Measurements from ENCODE around the gene EXOSC5.
"Not testable (repeated sequence)": the region's sequence is repeated elsewhere in the genome, so short reads cannot be mapped to it uniquely, and the experiment has no call there.

EXOSC5 gene

DNA sequence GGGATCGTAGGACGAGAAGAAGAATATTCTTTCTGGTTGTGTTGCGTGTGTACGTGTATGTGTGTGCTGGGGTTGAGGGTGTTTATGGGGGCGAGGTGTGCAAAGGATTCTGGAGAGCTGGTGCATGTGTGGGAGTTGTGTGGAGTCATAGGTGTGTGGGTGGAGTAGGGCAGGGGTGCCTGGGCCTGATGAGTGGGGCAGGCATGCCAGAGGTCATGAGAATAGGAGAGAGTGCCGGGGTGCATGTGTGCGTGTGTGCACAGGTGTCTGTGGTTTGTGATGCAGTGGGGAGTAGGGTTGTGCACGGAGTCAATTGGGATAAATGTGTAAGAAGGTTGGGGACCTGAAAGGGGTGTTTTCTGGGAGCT, 20.2 kb downstream of the EXOSC5 start:
- Histone ChIP-seq H3K4me3 (peak overlapping the region; percentile 87), H3K27ac (peak overlapping the region; percentile 57 to 87)
- TF ChIP-seq, protein P1, sequence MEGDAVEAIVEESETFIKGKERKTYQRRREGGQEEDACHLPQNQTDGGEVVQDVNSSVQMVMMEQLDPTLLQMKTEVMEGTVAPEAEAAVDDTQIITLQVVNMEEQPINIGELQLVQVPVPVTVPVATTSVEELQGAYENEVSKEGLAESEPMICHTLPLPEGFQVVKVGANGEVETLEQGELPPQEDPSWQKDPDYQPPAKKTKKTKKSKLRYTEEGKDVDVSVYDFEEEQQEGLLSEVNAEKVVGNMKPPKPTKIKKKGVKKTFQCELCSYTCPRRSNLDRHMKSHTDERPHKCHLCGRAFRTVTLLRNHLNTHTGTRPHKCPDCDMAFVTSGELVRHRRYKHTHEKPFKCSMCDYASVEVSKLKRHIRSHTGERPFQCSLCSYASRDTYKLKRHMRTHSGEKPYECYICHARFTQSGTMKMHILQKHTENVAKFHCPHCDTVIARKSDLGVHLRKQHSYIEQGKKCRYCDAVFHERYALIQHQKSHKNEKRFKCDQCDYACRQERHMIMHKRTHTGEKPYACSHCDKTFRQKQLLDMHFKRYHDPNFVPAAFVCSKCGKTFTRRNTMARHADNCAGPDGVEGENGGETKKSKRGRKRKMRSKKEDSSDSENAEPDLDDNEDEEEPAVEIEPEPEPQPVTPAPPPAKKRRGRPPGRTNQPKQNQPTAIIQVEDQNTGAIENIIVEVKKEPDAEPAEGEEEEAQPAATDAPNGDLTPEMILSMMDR (IDR thresholded peaks at IDR 0.05) = no peak
- DNase-seq (ENCODE audit: low spot score) = no peak

GRCh38 chr19:41376241-41376997, 20.7 kb downstream of the EXOSC5 start, which contains the start of gene TMEM91:
Gene TMEM91 (plus strand): TSS chr19:41376533. CDS start chr19:41378310, 1,777 bp downstream.
- Histone ChIP-seq H3K27ac (peak within 1 kb of the TSS; percentile 57 to 87), H3K4me3 (peak within 1 kb of the TSS; percentile 87)
- TF ChIP-seq, protein P1 (IDR thresholded peaks at IDR 0.05) = no peak
- no peak for DNase-seq (ENCODE audit: low spot score)

- Histone ChIP-seq H3K4me3 (no peak overlapping the region), H3K27ac (peak overlapping the region in 1 of 2 donors; percentile 60)
- peak; percentile 87 for DNase-seq (ENCODE audit: low spot score)
- TF ChIP-seq, protein P1 (IDR thresholded peaks at IDR 0.05) = no peak
Measured at GRCh38 chr19:41373993-41374392, 23.2 kb downstream of the EXOSC5 start.

DNA sequence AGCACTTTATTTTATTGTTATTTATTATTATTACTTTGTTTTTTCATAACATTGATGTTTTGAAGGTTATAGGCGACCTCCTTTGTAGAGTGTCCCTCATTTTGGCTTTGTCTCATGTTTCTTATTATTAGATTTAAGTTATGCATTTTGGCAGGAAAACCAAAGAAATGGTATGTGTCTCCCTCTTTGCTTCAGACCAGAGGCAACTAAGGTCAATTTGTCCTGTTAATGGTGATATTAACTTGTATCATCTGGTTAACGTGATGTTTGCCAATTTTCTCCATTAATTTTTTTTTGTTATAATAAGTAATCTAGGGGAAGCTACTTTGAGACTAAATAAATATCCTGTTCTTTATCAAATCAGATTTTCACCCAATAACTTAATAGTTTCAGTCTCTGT, 24.7 kb downstream of the EXOSC5 start:
- no peak overlapping the region for H3K27ac ChIP-seq
- no peak for DNase-seq (ENCODE audit: low spot score)
- no peak overlapping the region for H3K4me3 ChIP-seq
- TF ChIP-seq, protein P1 (IDR thresholded peaks at IDR 0.05) = no peak

DNA sequence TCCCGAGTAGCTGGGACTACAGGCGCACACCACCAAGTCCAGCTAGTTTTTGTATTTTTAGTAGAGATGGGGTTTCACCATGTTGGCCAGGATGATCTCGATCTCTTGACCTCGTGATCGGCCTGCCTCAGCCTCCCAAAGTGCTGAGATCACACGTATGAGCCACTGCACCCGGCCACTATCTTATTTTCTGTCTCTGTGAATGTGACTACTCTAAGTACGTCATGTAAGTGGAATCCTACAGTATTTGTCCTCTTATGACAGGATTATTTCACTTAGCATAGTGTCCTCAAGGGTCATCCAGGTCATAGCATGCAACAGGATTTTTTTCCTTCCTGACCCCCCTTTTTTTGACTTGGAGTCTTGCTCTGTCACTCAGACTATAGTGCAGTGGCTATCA, 25.6 kb downstream of the EXOSC5 start:
- DNase-seq (ENCODE audit: low spot score) = no peak
- TF ChIP-seq, protein P1 (IDR thresholded peaks at IDR 0.05) = no peak
- H3K4me3 ChIP-seq = no peak overlapping the region
- H3K27ac ChIP-seq = no peak overlapping the region

DNA sequence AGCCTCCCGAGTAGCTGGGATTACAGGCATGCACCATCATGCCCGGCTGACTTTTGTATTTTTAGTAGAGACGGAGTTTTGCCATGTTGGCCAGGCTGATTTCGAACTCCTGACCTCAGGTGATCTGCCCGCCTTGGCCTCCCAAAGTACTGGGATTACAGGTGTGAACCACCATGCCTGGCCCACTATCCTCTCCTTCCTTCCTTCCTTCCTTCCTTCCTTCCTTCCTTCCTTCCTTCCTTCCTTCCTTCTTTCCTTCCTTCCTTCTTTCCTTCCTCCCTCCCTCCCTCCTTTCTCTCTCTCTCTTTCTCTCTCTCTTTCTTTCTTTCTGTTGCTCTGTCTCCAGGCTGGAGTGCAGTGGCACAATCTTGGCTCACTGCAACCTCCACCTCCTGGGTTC, 26.0 kb downstream of the EXOSC5 start:
- not testable (repeated sequence) for H3K4me3 ChIP-seq; H3K27ac ChIP-seq; DNase-seq (ENCODE audit: low spot score)

DNA sequence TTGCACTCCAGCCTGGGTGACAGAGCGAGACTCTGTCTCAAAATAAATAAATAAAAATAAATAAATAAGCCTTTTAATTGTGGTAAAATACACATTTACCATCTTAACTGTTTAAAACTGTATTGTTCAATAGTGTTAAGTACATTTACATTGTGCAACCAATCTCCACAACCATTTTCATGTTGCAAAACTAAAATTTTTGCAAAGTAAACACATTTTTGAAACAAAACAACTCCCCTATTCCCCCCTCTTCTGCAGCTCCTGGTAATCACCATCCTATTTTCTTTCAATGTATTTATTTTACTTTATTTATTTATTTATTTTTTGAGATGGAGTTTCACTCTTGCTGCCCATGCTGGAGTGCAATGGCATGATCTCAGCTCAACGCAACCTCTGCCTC, 27.4 kb downstream of the EXOSC5 start:
- no peak overlapping the region for H3K27ac ChIP-seq
- no peak for DNase-seq (ENCODE audit: low spot score)
- no peak overlapping the region for H3K4me3 ChIP-seq
- TF ChIP-seq, protein P1 (IDR thresholded peaks at IDR 0.05) = no peak

Data from coronary artery (tissue), 2 donors.